GM12874 (cell line): Measurements from ENCODE around the gene CHAT.

Experiments
- TF ChIP-seq, protein P1 (sequence below): IDR thresholded peaks from 2 replicates; pipeline ENCODE4 v1.5.1; 2011; ENCODE audit warnings: low read depth, mild to moderate bottlenecking, control low read depth, low read length, moderate library complexity; ENCODE audit not compliant: insufficient read depth

CHAT gene

GRCh38 chr10:49597426-49598163, 16.2 kb upstream of the CHAT start:
- TF ChIP-seq, protein P1, sequence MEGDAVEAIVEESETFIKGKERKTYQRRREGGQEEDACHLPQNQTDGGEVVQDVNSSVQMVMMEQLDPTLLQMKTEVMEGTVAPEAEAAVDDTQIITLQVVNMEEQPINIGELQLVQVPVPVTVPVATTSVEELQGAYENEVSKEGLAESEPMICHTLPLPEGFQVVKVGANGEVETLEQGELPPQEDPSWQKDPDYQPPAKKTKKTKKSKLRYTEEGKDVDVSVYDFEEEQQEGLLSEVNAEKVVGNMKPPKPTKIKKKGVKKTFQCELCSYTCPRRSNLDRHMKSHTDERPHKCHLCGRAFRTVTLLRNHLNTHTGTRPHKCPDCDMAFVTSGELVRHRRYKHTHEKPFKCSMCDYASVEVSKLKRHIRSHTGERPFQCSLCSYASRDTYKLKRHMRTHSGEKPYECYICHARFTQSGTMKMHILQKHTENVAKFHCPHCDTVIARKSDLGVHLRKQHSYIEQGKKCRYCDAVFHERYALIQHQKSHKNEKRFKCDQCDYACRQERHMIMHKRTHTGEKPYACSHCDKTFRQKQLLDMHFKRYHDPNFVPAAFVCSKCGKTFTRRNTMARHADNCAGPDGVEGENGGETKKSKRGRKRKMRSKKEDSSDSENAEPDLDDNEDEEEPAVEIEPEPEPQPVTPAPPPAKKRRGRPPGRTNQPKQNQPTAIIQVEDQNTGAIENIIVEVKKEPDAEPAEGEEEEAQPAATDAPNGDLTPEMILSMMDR = no peak

- TF ChIP-seq, protein P1 = no peak
These were observed 15.5 kb upstream of the CHAT start for GRCh38 chr10:49598164-49598856.

- TF ChIP-seq, protein P1 = no peak
These were observed 14.9 kb upstream of the CHAT start for GRCh38 chr10:49598986-49599385.

DNA sequence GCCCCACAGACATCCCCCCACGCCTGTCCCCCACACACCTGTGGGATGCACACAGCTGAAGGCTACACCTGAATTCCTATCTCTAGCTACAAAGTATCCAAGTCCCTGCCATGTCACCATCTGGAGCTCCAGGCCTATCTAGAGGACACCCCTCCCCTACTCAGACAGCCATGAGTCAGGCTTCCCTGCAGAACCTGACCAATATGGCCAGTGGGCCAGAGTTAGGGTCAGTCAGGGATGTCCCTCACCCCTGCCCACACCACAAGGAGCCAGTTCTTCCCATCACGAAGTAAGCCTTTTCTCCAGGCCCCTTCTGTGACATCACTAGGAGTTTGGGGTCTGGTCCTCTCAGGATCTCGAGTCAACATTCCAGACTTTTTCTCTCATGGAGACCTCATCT, 14.3 kb upstream of the CHAT start:
- TF ChIP-seq, protein P1 = no peak

- TF ChIP-seq, protein P1 = no peak
These were observed 13.8 kb upstream of the CHAT start for GRCh38 chr10:49600046-49600445.

DNA sequence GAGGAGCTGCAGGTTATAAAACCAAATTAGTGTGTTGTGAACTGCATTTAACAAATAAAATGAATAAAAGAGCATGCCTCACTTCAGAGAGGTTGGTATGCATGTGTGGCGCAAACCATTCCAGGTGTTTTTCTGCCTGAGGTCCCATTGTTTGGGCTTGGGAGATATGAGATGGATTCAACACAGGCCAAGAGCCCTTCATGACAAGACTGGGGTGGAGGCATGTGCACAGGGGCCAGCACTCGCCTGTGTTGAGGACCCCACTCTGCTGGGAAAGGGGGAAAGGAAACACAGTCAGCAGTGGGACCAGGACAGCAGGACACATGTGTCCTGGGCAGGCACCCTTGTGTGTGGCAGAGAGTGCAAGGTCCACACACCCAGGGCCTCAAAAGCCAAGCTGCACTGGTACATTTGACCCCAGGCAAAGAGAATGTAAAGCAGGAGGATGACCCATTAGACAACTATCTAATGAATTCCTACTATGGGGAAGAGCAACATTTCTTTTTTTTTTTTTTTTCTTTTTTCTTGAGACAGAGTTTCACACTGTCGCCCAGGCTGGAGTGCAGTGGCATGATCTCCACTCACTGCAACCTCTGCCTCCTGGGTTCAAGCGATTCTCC, 12.9 kb upstream of the CHAT start:
- TF ChIP-seq, protein P1 = no peak

- TF ChIP-seq, protein P1 = no peak
These were observed 12.0 kb upstream of the CHAT start for GRCh38 chr10:49601857-49602256.
